Esophagus squamous epithelium (tissue), 4 donors: Measurements from ENCODE around the gene SLC9A7.

ENCODE experiments used
- POLR2A ChIP-seq, 4 donors: fragments of 450-650 bp; IDR thresholded peaks; one replicate each; pipeline ENCODE4 v1.6.1; 2017; ENCODE audit warnings: antibody characterized with exemption in 4 of 4, mild to moderate bottlenecking in 4 of 4, moderate library complexity in 3 of 4
- TF ChIP-seq, protein P1 (sequence below), 6 experiments: fragments of 450-650 bp in 4 of 6; fragments of 200-600 bp in 2 of 6; sonication (generic) in 2 of 6; IDR thresholded peaks; one replicate each; pipeline ENCODE4 v1.5.1; 2016 to 2019; ENCODE audit warnings: antibody characterized with exemption in 6 of 6, mild to moderate bottlenecking in 4 of 6, moderate library complexity in 4 of 6

- TF ChIP-seq, protein P1, sequence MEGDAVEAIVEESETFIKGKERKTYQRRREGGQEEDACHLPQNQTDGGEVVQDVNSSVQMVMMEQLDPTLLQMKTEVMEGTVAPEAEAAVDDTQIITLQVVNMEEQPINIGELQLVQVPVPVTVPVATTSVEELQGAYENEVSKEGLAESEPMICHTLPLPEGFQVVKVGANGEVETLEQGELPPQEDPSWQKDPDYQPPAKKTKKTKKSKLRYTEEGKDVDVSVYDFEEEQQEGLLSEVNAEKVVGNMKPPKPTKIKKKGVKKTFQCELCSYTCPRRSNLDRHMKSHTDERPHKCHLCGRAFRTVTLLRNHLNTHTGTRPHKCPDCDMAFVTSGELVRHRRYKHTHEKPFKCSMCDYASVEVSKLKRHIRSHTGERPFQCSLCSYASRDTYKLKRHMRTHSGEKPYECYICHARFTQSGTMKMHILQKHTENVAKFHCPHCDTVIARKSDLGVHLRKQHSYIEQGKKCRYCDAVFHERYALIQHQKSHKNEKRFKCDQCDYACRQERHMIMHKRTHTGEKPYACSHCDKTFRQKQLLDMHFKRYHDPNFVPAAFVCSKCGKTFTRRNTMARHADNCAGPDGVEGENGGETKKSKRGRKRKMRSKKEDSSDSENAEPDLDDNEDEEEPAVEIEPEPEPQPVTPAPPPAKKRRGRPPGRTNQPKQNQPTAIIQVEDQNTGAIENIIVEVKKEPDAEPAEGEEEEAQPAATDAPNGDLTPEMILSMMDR (IDR thresholded peaks at IDR 0.05): no peak
- no peak for TF ChIP-seq POLR2A (IDR thresholded peaks at IDR 0.05)
Observed at GRCh38 chrX:46662188-46662958, 96.5 kb downstream of the SLC9A7 start.
